ENCODE data around the gene CDKN2B-AS1.

CDKN2B-AS1 gene

DNA sequence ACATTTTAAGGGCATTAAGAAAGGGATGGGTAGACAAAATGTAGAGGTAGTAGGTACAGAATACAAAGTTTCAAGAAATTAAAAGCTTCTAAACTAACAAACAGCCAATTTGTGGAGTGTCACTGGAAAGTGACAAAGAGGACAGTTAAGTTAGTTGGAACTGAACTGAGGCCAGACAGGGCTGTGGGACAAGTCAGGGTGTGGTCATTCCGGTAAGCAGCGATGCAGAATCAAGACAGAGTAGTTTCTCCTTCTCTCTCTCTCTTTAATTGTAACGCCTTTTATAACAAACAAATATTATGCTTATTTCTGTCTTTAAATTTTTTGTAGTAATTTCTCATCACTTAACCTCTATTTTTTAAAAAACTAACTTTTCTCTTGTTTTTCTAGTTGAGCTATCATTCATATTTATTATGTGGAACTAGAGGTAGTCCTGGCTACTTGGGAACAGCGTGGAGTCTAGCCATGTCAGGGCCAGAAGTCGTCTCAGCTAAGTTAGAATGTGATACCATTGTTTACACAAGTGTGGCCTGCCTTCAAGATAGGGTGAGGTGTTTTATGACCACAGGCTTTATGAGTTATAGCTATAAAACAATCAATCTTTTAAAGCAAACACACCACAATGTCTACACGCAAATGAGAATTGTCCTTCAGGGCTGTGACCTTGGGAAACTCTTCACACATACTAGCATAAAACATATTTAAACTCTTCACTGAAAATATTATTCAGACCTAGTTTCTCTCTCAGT is 129.8 kb downstream of the CDKN2B-AS1 start:
- no peak overlapping the region for H3K4me3 ChIP-seq (replicated peaks; ENCODE audit: low read depth, low read length)
- TF ChIP-seq, protein P1, sequence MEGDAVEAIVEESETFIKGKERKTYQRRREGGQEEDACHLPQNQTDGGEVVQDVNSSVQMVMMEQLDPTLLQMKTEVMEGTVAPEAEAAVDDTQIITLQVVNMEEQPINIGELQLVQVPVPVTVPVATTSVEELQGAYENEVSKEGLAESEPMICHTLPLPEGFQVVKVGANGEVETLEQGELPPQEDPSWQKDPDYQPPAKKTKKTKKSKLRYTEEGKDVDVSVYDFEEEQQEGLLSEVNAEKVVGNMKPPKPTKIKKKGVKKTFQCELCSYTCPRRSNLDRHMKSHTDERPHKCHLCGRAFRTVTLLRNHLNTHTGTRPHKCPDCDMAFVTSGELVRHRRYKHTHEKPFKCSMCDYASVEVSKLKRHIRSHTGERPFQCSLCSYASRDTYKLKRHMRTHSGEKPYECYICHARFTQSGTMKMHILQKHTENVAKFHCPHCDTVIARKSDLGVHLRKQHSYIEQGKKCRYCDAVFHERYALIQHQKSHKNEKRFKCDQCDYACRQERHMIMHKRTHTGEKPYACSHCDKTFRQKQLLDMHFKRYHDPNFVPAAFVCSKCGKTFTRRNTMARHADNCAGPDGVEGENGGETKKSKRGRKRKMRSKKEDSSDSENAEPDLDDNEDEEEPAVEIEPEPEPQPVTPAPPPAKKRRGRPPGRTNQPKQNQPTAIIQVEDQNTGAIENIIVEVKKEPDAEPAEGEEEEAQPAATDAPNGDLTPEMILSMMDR (IDR thresholded peaks at IDR 0.05; ENCODE audit: low read length, missing control alignments): no peak

DNA sequence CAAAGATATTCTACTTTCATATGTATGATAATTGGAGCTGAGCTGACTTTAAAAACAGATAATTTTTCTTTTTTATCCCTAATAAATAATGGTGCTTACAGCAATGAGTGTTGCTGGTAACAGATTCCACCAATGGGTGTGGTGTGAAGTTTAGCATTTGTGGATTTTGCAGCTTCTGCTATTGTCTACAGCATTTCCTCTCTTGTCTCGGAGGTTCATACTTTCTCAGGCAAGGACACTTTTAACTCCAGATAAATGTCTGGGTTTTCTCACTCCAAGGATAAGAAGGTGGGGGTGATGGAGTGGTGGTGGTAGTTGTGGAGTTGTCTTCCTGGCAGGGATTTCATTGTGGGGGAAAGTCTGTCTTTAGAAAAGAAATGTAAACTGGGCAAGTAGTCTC is 134.5 kb downstream of the CDKN2B-AS1 start:
- TF ChIP-seq, protein P1 (IDR thresholded peaks at IDR 0.05; ENCODE audit: low read length, missing control alignments): no peak
- DNase-seq (ENCODE audit: low read depth): peak; percentile 59
- H3K4me3 ChIP-seq (replicated peaks; ENCODE audit: low read depth, low read length): no peak overlapping the region

More for the DNA sequence above, 129.8 kb downstream of the CDKN2B-AS1 start:
- no peak for DNase-seq (ENCODE audit: low read depth)

DNA sequence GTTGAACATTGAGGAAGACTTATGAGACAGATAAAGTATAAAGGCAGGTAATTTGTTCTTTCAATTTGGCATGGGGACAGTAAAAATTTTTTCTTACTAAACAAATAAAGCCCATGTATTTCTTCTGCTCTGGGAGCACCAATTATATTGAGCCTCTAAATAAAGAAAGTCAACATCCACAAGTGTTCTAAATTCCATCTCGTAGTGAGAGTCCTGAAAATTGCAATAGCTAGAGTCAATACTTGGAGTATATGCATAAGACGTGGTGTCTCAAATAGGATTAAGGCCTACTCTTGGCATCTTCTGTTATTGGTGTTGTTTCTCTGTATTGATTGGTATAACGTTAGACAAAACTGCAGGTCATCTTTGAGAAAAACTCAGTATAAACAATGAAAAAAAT is 135.0 kb downstream of the CDKN2B-AS1 start:
- TF ChIP-seq, protein P1 (IDR thresholded peaks at IDR 0.05; ENCODE audit: low read length, missing control alignments): no peak
- no peak for DNase-seq (ENCODE audit: low read depth)
- H3K4me3 ChIP-seq (replicated peaks; ENCODE audit: low read depth, low read length): no peak overlapping the region

DNA sequence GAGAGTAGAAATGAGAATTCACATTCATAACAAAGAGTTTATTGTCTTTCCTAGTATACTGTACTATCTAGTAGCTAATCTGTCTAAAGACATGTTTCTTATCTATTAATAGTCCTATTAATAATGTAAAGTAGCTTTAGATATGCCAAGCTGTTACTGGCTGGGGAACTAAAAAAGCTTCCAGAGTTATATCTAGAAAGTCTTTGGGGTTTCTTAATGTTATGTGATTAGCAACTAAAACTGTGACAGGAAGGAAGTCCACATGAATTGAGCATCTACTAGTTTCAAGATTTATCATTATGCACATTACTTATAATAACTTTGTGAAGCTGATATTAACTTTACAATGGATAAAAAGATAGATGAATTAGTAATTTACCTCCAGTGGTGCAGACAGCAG is 137.2 kb downstream of the CDKN2B-AS1 start:
- TF ChIP-seq, protein P1 (IDR thresholded peaks at IDR 0.05; ENCODE audit: low read length, missing control alignments): no peak
- no peak overlapping the region for H3K4me3 ChIP-seq (replicated peaks; ENCODE audit: low read depth, low read length)
- DNase-seq (ENCODE audit: low read depth): no peak

DNA sequence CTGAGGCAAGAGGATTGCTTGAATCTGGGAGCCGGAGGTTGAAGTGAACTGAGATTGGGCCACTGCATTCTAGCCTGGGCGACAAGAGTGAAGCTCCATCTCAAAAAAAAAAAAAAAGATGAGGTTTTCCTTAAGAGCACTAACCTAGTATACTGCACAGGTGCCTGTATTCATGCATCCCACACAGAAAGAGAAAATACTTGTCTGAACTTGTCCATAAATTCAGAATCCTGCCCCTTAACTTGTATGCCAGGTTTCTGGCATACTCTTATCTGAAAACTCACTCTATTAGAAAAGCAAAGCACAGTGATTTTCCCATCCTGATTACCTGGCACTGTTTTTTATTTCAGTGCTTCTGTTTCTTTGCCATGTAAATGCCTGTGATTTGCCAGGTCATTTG is 139.8 kb downstream of the CDKN2B-AS1 start:
- TF ChIP-seq, protein P1 (IDR thresholded peaks at IDR 0.05; ENCODE audit: low read length, missing control alignments): no peak
- no peak overlapping the region for H3K4me3 ChIP-seq (replicated peaks; ENCODE audit: low read depth, low read length)
- no peak for DNase-seq (ENCODE audit: low read depth)

DNA sequence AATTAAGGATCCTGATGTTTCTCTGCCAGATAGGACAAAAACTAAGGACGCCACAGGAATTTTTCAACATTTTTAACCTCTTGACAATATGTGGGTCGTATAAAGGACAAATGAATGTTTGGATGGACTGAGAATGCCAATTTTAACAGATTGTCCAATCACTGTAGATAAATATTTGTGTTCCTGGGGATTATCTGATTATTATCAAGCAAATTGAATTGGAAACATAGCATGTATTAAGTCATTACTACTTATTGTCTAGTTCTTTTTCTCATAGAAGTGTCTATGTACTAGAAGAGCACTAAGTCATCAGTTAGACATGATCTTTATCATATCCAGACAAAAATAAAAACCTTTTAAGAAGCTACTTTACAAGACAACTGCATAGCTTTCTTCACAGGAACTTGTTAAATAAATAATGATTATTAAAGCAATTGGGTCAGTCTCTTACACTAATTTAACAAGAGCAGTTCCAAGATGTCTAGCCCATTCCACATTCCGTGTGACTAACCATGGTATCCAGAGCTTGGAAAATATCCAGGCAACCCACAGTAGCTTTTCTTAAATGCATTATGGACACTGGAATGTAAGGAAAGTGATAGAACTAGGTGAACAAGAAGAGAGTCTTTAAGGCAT is 142.0 kb downstream of the CDKN2B-AS1 start:
- H3K4me3 ChIP-seq (replicated peaks; ENCODE audit: low read depth, low read length): no peak overlapping the region
- TF ChIP-seq, protein P1 (IDR thresholded peaks at IDR 0.05; ENCODE audit: low read length, missing control alignments): no peak
- peak; percentile 81 for DNase-seq (ENCODE audit: low read depth)
